Stimulated activated CD8-positive, alpha-beta memory T cell treated with anti-CD3 and anti-CD28 coated beads, Interleukin-12 subunit alpha, Interleukin-12 subunit beta, amount 100 ng/mL, for 24 hours (primary cell): ENCODE measurements around the gene JAML.

Experiments
- DNase-seq: peaks from one replicate; pipeline ENCODE4 v3.0.0-alpha.2; 2020; ENCODE audit errors: extremely low read depth

The JAML gene

DNA sequence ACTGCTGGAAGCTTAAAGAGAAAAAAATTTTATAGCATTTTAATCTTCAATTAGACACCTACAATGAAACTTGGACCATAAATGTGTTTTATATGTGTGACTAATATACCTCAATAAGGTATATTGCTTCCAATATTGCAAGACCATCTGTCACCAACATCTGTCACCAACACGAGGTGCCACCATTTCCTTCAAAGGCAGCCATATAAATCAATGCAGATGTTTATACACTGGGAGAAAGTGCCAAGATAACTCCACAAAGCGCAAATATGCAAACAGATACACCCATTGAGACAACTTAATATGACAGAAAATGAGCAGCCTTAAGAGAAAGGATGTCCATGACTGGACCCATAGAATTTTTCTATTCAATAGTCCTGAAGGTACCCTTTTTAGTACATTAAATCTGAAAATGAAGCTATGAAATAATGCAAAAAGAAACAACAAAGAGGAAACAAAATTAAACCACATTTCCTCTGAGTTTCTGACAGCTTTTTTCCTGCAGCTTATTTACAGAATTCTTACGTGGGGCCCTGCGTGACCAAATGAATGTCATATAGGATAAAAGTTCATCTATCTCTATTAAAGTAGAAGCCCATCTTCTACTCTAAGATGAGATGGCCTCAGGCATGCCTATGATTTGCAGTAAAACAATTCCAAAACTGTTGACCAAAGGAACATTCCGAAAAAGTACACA is 14.8 kb upstream of the JAML start:
- DNase-seq, result no peak

DNA sequence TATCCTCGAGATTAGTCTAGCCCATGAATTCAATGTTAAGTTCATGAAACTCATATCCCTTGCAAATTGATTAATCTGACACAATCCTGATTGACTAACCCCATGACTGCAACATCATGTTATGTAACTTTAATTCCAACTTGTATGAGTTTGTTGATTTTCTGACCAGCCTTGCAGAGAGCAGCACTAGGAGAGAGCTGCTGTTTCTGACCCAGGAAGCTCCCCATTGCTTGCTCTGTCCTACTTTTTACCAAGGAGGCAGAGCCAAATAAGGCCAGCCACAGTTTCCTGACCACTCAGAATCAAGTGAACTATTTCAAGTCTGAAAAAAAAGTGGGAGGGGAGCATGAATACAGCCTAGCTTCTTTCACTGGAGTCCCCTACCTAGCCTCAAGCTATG is 14.1 kb upstream of the JAML start:
- DNase-seq, result no peak

DNA sequence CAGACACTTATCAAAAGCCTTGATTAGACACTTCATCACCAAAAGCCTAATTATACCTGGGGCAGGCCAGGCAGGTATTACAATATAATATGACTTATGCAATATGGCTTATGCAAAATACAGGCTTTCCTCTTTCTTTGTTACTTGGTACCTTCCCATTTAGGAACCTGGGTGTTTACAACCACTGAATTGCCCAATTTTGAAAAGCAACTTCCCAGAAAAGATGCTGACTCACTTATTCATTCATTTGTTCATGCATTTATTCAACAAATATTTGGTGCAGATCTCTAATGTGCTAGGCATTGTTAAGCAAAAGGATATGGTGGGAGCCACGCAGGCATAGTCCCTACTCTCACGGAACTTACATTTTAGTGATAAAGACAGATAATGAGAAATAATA is 13.6 kb upstream of the JAML start:
- no peak for DNase-seq

DNA sequence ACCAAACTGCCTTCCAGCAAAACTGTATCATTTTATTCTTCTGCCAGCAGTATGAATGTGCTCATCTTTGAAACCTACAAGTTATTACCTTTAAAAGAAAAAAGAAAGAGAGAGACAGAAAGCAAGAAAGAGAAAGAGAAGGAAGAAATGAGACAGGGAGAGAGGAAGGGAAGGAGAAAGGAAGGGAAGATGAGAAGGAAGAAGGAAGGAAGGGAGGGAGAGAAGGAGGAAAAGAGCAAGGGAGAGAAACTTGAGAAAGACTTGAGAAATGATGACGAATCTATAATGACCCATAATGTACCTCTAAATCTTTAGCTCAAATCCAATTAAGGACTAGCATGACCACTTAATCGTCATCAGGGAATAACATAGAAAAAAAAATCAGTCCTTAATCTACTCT is 11.4 kb upstream of the JAML start:
- no peak for DNase-seq

DNA sequence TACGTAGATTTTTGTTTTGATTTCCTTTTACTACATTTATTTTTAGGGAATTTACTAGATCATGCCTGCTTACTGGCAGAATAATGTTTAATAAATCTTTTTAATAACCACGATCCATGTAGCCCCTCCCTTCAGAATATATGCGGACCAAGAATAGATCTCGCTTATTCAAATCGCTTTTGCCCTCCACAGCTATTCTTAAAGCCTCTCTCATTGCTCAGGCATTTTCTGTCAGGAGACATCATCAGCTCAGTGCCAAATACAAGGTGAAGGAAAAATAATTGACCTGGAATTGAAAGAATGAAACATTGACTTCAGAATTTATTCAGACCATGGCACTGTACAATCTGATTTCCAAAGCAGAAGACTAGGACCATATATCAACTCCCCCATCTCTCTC is 10.0 kb upstream of the JAML start:
- DNase-seq, result no peak

DNA sequence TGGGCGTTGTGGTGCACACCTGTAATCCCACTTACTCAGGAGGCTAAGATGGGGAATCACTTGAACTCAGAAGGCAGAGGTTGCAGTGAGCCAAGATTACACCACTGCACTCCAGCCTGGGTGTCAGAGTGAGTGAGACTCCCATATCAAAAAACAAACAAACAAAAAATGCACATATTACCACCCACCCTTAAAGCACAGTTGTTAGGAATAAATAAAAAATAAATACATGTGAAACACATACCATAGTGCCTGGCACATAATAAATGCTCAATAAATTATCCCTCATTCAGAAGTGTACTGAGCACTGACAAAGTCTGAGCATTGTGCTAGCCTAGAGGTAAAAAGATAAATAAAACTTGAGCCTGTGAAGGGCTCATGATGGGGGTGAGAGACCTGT is 9.0 kb upstream of the JAML start:
- no peak for DNase-seq

DNA sequence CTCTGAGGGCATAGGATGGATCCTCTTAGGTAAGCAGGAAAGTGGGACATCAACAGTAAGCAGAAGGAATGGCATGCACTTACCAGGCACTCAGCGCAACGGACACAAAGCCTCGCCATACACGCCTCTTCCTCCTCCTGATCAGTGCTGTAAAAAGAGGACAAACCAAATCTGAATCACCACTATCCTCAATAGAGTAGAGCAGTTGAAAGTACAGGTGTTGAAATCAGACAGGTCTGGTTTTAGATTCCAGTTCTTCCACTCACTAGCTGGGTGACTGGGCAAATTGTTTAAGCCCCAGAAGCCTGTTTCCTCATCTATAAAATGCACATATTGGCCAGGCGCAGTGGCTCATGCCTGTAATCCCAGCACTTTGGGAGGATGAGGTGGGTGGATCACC is 8.6 kb upstream of the JAML start:
- DNase-seq, result no peak

DNA sequence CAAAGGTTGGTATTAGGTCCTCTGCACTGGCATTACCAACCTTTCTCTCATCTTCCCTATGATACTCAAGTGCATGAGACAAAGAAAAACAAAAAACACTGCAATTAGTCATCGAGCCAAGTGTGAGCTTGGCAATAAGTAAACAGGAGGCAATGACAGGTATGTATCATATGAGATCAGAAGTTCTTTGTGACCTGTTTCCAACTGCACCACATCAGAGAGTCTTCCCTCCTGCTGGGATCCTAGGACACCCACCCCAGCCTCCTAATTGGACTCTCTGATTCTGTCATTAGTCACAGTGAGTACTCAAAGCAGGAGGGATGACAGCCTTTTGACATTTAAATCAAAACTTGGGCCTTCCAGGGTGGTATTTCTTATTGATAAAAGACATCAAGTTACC is 7.8 kb upstream of the JAML start:
- no peak for DNase-seq

DNA sequence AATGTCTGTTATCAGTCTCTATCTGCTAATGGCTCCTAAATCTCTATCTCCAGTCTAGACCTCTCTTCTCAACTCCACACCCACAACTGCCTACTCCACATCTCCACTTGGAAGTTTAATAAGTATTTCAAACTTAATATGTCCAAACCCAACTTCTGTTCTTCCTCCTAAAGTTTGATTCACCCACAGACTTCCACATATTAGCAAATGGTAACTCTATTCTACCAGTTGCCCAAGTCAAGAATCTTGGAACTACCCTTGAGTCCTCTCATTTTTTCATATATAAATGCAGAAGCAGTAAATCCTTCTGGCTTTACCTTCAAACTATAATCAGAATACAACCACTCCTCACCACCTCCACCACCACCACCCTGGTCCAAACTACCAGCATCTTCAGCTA is 6.7 kb upstream of the JAML start:
- DNase-seq, result no peak

DNA sequence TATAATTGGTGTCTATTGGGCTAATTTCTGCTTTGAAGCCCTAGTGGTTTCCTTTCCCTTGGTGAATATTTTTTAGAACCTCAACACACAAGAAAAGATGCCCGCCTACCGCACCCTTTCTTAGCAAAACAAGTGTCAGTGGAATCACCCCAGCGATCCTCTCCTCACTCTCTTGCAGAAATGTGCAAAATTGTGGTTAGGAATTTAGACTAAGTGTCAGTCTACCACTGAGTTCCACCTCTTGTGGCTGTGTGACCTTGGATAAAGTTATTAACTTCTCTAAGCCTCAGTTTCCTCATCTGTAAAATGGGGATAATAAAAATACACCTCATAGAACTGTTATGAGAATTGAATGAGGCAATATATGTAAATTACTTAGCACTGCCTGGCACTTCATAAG is 5.3 kb upstream of the JAML start:
- DNase-seq, result no peak

DNA sequence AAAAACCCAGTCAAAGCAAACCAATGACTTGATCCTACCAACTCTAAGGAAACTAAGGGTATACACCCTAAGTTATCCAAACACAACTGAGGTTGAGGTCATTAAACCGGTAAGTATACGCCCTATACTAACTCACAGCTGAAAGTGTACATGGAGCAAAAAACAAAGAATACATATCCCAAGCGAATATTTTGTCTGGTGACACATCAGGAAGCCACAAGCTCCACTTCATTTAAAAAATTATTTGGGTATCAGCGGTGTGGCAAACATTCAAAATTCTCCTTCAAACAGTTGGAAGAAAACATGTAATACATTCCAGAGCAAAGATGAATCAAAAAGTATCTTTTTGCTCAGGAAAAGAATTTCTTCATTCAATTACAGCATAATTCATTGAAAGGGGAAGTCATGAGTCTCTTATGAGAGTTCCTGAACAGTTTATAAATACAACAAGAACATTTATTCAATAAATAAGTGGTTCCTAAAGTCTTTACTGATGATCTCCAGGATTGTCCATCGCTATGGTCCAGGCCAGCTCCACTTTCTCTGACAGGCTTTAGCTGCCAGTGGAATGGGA is 4.5 kb upstream of the JAML start:
- DNase-seq, result no peak

DNA sequence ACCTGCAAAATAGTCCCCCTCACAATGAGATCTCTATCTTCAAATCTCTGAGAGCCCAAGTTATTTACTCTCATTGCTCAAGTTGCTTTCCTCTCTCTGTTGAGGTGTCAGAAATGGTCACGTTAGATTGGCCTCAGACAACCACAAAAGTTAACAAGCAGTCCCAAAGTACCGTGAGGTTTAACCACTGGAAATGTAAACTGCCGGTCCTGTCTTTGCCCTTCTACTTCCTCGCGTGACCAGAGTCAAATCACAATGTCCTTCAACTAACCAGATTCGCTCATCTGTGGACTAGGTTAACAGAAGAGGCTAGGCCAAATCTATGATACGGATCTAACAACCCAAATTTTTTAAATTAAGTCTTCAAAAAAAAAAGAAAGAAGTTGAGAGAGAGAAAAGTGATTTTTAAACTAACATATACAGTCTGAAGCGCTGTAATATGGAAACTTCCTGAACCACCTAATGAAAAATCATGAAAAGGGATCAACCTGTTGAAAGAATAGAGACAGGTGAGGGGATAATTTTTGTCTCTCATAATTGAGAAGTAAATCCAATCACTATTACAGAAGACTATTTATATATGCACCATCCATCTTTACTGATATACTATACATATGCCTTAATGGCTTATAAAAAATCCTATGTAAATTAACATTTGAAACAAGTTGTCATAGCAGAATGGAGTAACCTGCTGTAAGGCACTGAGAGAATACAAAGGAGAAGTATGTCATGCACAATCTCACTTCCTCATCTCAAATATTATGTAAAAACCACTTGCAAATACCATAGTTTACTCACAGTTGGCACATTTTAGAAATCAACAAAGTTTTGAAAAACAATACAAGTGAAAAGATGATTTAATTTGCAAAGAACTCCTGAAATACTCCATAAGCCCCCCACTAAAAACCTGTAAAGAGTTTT is 3.3 kb upstream of the JAML start:
- DNase-seq, result no peak

DNA sequence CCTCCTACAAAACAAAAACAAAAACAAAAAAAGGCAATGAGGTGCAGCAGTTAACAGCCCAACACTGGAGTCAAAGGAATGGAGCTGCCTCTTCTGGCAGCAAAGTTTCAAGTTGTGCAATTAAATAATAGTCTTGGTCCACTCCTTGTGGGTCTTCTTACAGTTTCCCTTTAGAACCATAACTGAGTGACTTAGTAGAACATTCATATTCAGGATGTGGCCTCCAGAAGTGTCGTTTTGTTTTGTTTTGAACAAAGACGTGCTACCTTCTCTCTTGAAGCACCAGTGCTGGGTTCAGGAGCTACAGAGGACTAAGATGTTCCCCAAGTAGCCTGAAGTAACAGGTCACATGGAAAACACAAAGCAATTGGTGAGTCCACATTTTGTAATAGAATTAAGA is 2.0 kb upstream of the JAML start:
- DNase-seq, result no peak

DNA sequence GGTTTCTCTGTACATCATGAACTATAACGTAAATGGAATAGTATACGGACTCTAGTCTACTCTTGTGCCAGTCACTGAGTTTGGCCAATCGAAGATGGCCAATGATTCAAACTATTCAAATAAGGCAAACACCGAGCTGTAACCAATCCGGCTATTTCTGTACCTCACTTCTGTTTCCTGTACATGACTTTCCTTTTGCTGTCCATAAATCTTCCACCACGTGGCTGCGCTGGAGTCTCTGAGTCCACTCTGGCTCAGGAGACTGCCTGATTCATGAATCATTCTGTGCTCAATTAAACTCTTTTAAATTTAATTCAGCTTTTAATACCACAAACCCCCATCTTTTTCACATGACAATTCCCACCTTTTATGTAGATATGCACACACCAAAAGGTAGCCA is 1.5 kb upstream of the JAML start:
- DNase-seq, result no peak

DNA sequence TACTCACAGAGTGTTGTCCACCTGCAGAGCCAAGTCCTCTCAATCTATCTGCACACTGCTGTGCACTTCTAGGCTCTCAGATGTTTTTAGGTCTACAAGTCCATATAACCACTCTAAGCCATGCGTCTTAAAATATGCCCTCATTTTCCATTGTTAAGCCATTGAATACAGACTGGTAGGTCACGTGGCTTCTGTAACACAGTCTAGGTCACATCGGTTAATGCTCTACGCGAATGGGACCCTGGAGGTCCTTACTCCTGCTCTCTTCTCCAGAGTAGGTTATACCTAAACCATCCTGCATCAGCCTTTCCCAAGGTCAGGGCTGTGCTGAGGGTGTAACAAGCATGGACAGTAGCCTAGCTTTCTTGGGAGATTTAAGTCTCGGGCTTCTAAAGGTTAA is 819 bp downstream of the JAML start:
- no peak for DNase-seq

DNA sequence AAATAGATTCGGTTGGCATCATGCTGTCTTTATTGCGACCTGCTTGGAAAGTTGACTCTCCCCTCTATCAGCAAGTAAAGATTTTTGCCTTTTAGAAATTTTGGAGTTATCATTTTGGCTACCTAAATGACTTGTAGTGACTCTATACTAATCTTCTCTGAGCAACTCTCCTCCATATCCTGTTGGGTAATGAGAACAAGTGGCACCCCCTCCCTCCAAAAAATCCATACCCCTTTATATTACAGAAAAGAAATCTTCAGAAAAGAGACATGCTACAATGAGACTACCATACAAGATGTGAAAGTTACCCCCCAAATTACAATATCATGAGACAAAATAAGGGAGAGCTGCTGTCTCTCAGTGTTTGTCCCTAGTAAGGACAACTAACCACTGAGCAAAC is 1.2 kb downstream of the JAML start:
- DNase-seq, result no peak

DNA sequence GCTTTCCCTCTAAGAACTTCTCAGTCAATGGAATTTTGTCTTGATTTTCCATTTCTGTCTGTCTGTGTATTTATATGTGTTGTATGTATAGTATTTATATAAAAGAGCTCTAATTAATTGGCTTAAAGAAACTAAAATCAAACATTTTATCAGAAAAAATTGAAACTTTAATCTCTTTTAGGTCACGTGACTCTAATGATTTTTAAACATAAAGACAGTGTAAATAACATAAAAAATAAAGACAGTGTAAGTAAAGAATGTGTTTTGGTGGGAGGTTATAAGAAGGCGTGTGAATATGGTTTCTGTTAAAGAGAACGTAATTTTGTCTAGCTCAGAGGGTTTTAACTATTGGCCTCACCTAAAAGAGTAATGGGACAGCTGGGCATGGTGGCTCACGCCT is 2.4 kb downstream of the JAML start:
- DNase-seq, result no peak

DNA sequence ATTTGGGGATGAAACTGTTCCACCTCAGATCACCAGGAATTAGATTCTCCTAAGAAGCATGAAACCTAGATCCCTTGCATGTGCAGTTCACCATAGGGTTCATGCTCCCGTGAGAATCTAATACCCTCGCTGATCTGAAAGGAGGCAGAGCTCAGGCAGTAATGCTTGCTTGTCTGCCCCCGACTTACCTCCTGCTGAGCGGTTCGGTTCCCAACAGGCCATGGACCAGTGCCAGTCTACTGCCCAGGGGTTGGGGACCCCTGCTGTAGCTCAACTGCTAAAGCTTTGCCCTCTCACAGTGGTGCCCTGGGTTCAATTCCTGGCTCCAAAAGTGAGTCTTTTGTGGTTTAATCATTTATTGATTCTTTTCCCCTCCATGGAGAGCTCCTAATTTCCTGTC is 3.4 kb downstream of the JAML start:
- no peak for DNase-seq

DNA sequence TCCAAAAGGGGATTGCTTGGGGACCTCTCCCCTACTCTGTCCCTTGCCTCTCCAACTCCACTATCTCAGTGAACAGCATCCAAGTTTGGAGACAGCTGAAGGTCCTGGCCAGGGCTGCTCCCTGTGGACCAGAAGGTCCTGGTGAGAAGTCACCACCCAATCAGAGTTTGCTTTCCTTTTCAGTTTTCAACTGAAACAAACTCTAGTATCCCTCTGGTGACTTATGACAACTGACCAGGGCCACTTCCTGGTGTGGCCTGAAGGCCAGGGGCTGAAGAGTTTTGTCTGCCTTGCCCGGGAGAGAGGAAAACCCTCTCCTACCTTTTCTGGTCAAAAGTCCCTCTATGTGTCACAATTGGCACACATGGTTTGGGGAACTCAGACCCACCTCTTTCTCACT is 5.1 kb downstream of the JAML start:
- DNase-seq, result no peak

DNA sequence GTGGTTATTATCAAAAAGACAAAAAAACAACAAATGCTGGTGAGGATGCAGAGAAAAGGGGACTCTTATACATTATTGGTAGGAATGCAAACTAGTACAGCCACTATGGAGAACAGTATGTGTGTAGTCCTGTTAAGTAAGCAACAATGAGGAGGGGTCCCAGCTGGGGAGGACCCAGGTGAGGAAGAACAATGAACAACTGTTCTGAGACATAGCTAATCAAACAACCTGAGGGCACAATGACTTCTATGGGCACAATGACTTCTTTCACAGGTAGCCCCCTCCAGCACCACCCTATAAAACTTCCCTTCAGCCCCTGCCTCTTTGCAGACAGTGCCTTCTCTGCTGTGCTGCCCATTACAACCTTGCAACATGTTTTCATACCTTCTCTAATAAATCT is 5.6 kb downstream of the JAML start:
- DNase-seq, result no peak

DNA sequence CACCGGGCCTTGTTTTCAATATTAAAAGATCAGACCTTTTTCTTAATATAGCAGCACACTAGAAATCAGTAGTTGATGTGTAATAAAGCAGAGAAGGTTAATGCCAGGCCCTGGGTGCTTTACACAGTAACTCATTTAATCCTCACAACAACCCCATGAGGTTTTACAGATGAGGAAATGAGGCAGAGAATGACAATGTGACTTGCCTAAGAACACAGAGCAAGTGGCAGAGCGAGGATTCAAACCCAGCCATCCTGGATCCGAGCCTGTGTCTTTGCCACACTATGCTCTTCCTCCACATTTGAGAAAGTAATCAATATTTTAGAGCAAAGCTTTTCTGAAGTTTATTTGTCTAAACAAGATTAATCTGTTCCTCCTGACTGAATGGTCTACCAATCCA is 7.2 kb downstream of the JAML start:
- DNase-seq, result no peak

DNA sequence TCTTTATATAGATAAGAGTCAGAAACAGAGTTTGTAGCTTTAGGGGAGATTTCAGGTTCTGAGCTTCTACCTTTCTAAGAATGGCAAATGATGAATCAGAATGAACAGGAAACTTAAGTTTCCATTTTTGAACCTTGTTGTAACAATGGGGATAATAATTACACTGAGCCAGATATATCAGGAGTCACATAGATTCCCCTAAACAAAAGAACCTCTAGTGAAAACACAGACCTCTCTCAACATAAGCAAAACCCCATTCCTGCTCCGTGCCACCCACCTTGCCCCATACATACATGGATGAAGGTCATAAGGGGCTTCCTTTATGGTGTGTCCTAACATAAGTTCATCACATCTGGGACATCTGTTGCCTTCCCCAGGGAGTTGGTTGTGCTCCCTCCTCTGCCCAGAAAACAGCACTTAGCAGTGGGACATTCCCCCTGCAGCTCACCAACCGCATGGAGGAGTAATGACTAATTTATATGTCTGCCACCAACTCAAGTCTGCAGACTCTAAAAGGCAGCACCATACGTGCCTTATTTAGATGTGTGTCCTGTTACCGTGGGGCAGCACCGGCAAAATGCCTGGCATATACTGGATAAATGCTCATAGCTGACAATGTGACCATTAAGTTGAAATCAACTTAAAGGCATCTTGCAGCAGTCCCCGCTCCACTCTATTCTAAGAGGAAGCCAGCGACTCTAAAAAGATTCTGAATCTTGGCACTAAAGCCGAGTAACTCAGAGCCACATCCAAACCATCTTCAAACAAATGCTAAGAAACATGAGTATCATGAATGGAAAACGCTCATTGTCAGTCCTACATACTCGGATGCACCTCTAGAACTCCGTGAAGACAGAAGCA is 8.0 kb downstream of the JAML start:
- DNase-seq, result no peak
